GM19395 (cell line): ENCODE data around the gene PPP1R14B.

Experiments used
- ATAC-seq: cut with Tn5 transposase; IDR thresholded peaks from one replicate; pipeline ENCODE4 v1.9.1; 2021; ENCODE audit warnings: mild to moderate bottlenecking, moderate library complexity; ENCODE audit not compliant: unreplicated experiment

The PPP1R14B gene

DNA sequence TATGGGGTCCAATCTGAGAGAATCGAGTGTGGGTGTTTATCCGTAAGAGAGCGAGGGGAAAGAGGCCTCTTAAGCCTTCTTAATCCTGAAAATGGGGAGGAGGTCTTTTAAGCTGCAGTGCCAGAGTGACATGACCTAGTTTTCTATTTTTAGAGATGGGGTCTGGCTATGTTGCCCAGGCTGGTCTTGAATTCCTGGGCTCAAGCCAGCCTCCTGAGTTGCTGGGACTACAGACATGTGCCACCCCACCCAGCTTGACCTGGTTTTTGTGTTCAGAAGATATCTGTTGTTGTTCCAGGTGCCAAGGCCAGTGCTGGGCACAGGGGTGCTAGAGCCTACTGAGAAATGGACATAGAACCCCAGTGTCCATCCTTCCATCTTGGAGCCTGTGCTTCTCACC lies 36.3 kb upstream of the PPP1R14B start:
- ATAC-seq, result no peak

DNA sequence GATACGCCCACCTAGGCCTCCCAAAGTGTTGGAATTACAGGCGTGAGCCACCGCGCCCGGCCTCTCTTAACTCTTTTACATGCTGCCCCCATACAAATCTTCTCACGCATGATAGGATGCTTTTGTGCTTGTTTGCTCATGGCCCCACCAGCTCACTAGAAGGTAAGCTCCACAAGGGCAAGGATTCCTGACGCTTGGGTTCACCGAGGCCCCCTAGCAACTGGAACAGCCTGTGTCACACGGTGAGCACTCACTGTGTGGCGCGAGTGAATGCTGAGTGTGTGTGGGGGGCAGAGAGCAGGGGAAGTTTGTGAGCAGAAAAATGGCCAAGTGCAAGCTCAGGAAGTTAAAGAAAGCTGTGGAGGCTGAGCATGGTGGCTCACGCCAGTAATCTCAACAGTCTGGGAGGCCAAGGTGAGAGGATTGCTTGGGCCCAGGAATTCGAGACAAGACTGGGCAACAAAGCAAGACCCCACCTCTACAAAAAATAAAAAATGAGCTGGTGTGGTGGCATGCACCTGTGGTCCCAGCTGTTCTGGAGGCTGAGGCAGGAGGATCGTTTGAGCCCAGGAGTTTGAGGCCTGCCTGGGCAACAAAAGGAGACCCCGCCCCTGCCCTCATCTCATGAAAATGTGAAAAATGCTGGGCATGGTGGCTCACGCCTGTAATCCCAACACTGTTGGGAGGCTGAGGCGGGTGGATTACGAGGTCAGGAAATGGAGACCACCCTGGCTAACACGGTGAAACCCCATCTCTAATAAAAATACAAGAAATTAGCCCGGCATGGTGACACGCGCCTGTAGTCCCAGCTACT lies 35.4 kb upstream of the PPP1R14B start:
- ATAC-seq, result no peak

DNA sequence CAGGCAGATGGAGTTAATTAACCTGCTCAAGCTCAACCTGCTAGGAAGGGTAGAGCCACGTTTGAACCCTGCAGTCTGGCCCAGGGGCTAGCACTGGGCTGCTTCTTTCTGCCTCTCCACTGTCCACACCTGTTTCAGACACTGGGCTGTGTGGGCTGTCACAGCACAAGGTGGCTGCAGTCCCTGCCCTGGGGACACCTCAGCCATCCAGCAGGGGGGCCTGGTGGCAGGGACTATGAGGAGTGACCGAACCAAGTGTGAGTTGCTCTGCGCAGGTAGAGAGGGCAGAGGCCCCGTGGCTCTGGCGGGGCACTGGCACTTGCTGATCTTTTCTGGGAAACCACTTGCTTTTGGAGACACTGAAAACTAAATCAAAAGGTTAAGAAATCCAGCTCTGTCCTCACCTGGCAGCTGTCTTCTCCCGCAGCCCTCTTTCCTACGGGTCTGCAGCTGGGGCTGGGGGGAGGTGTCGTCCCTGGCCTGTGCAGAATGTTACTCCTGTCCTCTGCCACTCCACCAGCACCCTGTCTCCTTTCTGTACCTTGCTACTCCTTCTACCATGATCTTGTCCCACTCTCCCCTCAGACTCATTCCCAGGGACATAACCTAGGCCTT lies 31.9 kb upstream of the PPP1R14B start:
- ATAC-seq, result no peak

DNA sequence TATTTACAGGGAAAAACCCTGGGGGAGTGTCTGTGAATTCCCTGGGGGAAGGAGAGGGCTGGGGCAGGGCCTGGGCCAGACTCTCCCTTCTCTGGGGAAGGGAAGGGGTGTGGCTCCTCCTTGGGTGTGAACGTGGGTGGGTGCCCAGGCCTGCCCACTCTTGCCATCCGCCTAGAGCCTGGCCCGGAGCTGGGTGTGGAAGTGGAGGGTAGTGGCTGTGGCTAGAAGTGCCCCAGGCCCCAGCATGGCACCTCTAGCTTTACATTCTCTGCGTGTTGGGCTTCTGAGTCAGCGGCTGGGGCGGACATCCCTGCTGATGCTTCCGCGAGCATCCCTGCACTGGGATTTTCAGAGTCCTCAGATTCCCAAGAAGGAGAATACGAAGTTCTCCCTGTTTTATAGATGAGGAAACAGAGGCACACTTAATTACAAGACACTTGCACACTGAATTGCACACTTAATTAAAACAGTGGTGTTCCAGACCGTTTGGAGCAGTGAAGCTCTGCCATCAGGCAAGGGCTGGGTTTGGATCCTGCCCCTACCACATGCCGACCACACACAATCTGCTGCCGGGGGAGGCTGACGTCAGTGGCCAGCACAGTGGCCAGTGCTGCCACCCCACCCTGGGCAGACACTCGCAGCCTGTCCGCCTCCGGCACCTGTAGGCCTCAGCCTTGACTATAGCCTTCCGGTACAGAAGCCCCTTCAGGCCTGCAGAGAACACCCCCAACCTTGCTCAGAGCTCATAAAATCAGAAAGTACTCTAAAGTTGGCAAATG lies 30.1 kb upstream of the PPP1R14B start:
- no peak for ATAC-seq

DNA sequence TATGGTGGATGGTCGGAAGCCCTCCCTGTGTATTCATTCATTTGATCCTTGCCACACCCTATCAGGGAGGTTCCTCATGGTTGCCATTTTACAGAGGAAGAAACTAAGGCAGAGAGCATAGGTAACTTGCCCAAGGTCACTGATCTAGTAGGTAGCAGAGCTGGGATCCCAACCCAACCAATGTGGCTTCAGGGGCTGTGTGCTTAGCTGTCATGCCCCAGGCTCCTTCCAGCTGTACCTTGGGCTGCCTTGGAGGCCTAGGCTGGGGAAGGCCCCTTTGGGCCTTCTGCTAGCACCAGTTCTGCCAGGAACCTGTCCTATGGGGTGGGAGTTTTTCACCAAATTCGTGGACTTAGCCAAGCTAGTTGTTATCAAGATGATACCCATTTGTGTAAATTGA lies 29.1 kb upstream of the PPP1R14B start:
- no peak for ATAC-seq

DNA sequence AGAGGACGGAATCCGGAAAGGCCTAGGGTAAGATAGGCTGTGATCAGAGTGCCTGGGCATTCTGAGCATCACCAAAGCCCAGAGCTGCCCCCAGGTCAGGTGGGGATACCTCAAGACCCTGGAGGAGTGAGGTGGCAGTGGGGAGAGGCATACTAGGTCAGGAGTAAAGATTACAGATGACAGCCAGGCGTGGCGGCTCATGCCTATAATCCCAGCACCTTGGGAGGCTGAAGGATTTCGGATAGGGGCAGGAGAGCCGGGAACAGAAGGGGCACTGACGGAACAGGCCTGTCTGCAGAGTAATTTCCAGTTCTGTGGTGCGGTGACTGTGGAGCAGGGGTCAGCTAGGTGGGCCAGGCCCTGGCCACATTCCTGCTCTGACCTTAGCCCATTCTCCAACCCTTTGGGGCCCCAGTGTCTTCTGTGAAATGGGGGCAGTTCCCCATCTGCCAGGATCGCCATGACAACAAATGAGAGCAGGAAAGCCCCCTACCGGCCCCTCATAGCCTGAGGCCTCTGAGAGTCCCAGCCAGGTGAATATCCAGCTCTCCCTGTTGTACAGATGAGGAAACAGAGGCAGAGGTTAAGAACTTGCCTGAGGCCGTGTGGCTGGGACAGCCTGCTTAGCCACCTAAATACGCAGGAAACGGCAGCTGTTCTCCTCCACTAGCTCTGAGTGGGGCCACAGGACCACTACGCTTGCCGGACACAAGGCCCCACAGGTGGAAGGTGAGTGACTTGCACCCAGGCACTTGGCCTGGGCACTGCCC lies 28.5 kb upstream of the PPP1R14B start:
- no peak for ATAC-seq

DNA sequence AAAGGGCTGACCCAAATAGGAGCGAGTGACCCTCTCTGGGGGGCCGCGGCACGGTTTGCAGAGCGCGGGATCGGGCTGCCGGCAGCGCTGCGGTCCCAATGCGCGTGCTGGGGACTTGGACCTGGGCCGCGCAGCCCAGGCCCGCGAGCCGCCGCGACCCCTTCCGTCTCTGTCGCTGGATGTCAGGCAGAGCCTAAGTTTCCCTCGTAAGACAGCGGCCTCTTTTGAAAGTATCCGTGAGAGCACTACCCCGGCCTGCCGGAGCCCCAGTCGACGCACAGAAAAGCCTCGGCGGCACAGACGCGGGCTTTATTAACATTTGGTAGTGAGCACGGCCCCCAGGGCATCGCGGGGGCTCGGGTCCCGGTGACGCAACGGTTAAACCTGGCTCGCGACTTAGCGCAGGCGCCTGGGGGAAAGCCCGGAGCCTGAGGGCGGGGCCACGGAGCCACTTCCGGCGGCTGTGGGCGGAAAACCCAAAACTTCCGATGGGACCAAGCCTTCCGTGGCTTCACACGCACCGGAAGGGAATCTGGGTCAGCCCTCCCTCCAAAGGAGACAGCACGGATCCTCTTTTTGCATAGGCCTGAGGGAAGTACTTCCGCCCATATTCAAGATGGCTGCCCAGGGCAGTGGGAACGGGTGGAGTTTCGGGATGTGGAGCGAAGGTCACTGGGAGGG lies 22.9 kb upstream of the PPP1R14B start:
- peak; percentile 72 for ATAC-seq

DNA sequence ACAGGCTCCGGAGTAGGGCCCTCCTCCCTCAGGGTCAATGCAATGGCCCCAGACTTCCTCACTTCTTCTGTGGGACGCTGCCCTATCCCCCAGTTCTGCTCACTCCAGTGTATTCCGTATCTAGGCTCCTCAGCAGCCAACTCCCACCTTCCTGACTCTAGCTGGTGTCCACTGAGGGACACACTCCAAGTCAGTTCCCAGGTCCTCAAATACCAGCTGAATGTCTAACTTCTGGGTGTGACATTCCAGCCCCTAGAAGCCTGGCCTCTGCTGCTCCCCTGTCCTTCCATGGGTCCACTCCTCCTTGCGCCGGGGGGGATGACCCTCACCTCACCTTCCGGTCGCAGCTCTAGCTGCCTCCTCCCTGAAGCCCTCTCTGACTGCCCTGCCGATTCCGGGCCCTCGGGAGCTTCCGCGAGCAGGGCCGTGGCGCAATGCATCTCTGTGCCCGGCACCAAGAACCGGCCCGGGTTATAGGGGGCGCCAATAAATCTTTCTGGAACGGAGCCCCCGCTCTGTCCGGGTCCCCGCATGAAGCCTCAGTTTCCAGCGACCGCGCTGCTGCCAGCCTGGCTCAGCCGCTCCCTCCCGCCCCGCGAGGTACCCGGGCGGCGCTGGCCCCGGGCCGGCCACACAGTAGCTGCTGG lies 22.3 kb upstream of the PPP1R14B start:
- ATAC-seq, result peak; percentile 9

DNA sequence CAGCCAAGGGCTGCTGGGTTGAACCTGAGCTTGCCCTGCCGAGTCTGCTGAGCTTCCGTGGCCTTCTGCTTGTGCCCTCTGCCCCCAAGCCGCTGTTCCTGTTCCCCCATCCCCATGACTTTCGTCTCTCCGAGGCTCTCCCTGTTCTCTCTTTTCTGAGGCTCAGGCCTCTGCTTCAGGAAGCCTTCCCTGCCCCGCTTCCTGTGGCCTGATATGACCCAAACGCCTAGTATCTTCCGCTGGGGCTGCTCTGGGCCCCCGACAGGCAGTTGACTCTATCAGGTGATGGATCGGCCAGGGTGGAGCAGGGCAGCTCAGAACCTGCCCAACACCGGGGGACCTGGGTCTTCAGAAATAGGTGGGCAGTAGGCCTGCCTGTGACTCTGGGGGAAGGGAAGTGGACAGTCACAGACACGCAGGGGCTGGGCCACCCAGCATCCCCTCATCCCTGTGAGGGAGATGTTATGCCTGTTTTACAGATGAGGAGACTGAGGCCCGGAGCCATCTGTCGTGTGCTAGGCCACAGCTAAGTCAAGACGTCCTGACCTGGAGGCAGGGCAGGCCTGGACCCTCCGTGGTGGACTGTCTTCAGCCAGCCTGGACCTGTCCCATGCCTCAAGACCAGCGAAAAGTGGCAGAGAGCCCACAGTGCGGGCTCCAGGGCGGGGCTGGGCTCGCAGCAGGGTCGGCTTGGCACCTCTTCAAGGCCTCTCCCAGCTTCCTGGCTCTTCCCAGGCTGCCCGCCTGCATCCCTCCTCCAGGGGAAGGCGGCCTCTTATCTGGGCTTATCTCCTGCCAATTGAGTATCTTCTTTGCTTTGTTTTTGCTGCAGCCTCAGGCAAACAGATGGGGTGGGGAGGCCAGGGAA lies 21.5 kb upstream of the PPP1R14B start:
- ATAC-seq, result no peak

DNA sequence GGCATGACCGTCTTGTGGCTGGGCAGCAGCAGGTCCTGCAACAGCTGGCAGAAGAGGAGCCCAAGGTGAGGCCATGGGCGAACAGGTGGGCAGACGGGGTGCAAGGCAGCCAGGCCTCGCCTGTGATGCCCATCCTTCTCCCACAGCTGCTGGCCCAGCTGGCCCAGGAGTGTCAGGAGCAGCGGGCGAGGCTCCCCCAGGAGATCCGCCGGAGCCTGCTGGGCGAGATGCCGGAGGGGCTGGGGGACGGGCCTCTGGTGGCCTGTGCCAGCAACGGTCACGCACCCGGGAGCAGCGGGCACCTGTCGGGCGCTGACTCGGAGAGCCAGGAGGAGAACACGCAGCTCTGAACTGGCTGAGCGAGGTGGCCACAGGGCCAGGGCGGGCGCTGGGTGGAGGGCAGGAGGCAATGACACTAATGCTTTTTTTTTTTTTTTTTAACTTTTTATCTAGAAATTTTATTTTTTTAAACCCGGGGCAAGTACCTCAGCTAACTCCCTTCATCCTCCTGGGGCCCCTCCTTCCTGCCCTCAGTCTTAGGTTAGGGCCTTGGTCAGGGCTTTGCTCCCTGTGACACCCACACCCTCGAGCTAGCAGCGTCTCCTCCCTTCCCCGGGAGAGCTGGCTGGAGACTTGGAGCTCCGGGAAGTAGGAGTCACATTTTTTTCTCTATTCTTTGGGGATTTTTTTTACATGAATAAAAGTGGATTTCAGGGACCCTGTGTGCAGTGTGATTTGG lies 20.6 kb upstream of the PPP1R14B start:
- no peak for ATAC-seq

DNA sequence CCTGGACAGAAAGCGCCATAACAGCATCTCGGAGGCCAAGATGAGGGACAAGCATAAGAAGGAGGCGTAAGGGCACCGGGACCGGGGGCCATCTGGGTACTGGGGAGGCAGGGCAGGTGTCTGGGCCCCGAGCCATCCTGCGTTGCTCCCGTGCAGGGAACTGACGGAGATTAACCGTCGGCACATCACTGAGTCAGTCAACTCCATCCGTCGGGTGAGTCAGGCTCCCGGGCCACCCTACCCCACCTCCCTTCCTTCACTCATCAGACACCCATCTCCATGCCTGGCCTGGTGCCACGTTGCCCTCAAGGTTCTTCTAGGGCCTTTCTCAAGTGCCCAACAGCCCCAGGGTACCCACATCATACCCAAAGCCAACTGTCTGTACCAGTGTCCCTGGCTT lies 19.6 kb upstream of the PPP1R14B start:
- no peak for ATAC-seq

DNA sequence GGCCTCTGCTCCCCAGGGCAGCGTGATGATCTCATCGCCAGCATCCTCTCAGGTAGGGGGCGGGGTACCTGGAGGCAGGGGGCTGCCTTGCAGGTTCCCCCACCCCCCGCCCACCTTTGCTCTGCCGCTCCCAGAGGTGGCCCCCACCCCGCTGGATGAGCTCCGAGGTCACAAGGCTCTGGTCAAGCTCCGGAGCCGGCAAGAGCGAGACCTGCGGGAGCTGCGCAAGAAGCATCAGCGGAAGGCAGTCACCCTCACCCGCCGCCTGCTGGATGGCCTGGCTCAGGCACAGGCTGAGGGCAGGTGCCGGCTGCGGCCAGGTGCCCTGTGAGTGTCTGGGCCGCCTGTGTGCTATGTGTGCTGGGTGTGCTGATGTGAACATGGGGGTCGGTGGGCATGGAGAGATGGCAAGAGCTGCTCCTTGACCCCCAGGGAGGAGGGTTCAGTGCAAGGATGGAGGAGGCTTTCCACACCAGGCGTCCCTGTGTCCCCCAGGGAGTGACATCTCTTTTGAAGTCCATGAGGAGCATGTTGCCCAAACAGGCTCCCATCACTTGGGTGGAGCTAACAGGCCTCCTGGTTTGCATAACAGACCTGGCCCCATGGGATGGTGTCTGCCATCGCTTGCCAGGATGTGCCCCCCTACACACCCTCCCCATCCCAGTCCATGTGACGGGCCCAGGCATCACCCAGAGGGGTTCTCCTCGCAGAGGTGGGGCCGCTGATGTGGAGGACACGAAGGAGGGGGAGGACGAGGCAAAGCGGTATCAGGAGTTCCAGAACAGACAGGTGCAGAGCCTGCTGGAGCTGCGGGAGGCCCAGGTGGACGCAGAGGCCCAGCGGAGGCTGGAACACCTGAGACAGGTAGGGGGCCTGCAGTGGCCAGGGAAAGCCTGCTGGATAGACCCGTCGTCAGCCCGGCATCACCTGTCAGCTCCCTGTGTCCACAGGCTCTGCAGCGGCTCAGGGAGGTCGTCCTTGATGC lies 18.7 kb upstream of the PPP1R14B start:
- no peak for ATAC-seq

DNA sequence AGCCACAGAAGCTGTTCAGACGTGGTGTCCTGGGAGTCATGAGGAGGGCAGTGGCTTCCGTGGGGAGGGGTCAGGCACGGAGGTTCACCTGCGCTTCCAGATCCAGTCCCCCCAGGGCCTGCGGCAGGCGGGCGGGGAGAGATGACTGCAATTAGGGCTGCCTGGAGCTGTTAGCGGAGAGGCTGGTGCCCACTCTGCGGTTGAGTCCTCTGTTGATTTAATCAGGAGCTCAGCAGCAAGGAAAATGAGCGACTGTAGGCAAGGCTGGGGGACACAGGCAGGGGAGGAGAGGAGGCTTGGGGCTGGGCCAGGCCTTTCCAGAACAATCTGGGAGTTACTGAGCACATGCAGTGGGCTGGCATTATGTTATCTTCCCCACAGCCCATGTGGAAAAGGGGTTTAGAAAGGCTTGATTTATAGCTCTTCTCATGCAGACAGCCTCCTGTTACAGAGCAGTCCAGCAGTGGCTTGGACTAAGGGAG lies 17.7 kb upstream of the PPP1R14B start:
- no peak for ATAC-seq

DNA sequence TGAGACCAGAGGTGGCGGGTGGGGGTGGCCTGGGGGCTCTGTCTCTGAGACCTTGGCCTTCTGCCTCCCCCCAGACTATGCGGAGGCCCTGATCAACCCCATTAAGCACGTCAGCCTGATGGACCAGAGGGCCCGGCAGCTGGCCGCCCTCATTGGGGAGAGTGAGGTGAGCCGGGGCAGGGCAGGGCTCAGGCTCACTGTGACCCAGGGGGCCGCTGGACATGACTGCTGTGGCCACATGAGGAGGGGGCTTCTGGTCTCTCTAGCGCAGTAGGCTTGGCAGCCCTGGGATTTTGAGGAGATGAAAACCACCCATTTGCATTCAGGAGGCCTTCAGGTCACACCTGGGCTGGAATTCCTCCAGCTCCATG lies 17.2 kb upstream of the PPP1R14B start:
- ATAC-seq, result no peak

DNA sequence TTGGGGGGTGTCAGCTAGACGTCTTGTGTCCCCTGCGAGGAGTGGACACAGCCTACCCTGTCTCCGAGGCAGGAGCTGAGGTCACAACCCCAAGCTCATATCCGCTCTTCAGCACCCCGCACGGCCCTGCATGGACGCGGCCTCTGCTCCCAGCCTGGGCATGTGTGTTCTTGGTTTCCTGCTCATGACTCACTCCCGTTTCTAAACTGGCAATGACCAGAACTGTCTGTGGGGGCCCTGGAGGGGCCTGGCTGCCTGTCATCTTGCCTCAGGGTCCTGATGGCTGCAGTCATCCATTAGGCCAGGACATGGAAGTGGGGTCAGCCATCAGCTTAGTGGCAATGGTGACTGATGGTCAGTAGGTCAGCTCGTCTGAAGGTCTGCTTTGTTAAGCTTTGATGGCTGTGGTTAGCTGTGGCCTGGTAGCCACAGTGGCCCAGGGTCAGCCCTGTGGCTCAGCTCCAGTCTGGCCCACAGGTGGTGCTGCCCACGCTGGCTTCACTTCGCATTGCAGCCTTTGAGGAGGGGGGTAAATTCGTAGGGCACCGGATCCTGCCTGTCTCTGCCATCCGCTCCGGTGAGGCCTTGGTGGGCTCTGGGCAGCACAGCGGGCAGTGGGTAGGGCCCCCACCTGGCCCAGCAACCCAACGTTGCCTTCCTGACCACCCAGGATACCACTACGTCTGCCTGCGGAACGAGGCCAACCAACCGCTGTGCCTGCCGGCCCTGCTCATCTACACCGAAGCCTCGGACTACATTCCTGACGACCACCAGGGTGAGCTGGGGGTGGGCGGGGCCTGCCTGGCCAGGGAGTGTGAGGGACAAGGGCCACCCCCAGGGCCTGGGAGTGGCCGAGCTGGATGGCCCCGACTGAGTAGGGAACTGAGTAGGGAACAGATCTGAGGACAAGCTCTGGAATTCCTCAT lies 16.5 kb upstream of the PPP1R14B start:
- no peak for ATAC-seq
